Kidney (tissue), 14 donors: ENCODE measurements around the gene PPFIBP1. TPM values are rescaled to one million over a fixed set of nuclear protein-coding genes. Genes with fewer than 3 reads are reported as not detected.
A peak's percentile ranks its signal among the peaks of the same experiment; 100 is the strongest.

ENCODE experiments used
- DNase-seq, 5 donors: peaks; one replicate each; pipeline ENCODE4 v3.0.0-alpha.2; 2013 to 2020
- FAIRE-seq: peaks from 2 replicates; lab custom pipeline; 2012; peaks lifted over from hg19 to GRCh38; lab: Jason Lieb, UNC
- H3K27ac ChIP-seq, 2 donors: one replicate each; pipeline ENCODE4 v1.7.0; 2013; ENCODE audit warnings: low read depth in 2 of 2, low read length in 2 of 2, inconsistent platforms in 1 of 2
- H3K27me3 ChIP-seq: one replicate; pipeline ENCODE4 v1.7.1; 2013; ENCODE audit warnings: low read length, inconsistent platforms; ENCODE audit not compliant: control insufficient read depth, insufficient read depth
- H3K36me3 ChIP-seq, 3 donors: one replicate each; pipeline versions ENCODE4 v1.7.0 to v1.7.1; 2013; ENCODE audit warnings: low read length in 3 of 3, control low read depth in 1 of 3, inconsistent platforms in 1 of 3; ENCODE audit not compliant: insufficient read depth in 3 of 3, control insufficient read depth in 2 of 3
- H3K4me1 ChIP-seq, 3 donors: one replicate each; pipeline versions ENCODE4 v1.7.0 to v1.7.1; 2013; ENCODE audit warnings: low read length in 3 of 3, inconsistent platforms in 1 of 3, low read depth in 1 of 3; ENCODE audit not compliant: control insufficient read depth in 2 of 3, insufficient read depth in 2 of 3
- H3K4me3 ChIP-seq, 3 donors: one replicate each; pipeline versions ENCODE4 v1.7.0 to v1.8.1; 2013; ENCODE audit warnings: low read length in 3 of 3, control low read depth in 1 of 3, inconsistent platforms in 1 of 3
- H3K9ac ChIP-seq, 3 donors: one replicate each; pipeline versions ENCODE4 v1.7.0 to v1.7.1; 2013; ENCODE audit warnings: low read length in 3 of 3, control low read depth in 1 of 3, inconsistent platforms in 1 of 3
- H3K9me3 ChIP-seq, 3 donors: one replicate each; pipeline versions ENCODE4 v1.7.0 to v1.7.1; 2013; ENCODE audit warnings: low read length in 3 of 3, control low read depth in 1 of 3, inconsistent platforms in 1 of 3; ENCODE audit not compliant: control insufficient read depth in 2 of 3, insufficient read depth in 1 of 3
- CTCF ChIP-seq: IDR thresholded peaks from 3 replicates; pipeline ENCODE4 v1.5.1; 2012; ENCODE audit warnings: mild to moderate bottlenecking, moderate library complexity, borderline replicate concordance; ENCODE audit not compliant: insufficient read depth; ENCODE audit errors: extremely low read depth
- intact Hi-C: fragments of 100-400 bp; cut with DNase I; formaldehyde crosslinking; loops from one replicate; pipeline ENCODE4 v1.11.1; 2022
- polyA plus RNA-seq: library from polyadenylated mRNA; stranded (reverse); fragments of 350-450 nt; fragmentation: Illumina TruSeq; extraction: RNeasy Lipid Tissue Mini Kit (QIAGEN cat#74804); gene quantifications from one replicate; pipeline ENCODE4 v1.2.3, GENCODE V29; 2014; ENCODE audit warnings: low read depth, low replicate concordance; ENCODE audit not compliant: insufficient read depth
- total RNA-seq: library from RNA; stranded (reverse); fragmentation: NEBNext Ultra II Directional; extraction: Animal tissue kit (Norgen Biotek cat#: 25700); gene quantifications from one replicate; pipeline ENCODE4 v1.2.1, GENCODE V29; 2021
- donor health status: control.
- donor health status: control.
- donor health status: control.
- donor health status: control.
- donor health status: control.
- donor health status: DM: yes; HTN: yes; CAD: no.
- donor health status: Normal renal cell carcinoma (clear cell type).

Gene PPFIBP1
- total and polyA plus RNA-seq, 2 donors from 2014 or later, result 12.7 to 175 TPM

GRCh38 chr12:27618836-27619235 is 94.8 kb downstream of the PPFIBP1 start:
- H3K4me1 ChIP-seq, result peaks cover 0 to 9% (median 7%) of the 10 kb centered on the region in 3 donors
- DNase-seq (no peak), FAIRE-seq (no peak)
- H3K27ac ChIP-seq, result peak overlapping the region in 1 of 2 donors; percentile 26
- intact Hi-C loops, result no loop called here
- no peak overlapping the region for H3K9ac ChIP-seq
- H3K9me3 ChIP-seq, result no peaks in the 10 kb centered on the region
- no peaks in the 10 kb centered on the region for H3K36me3 ChIP-seq
- no peak for TF ChIP-seq CTCF
- H3K27me3 ChIP-seq, result no peaks in the 10 kb centered on the region
- H3K4me3 ChIP-seq, result no peak overlapping the region

DNA sequence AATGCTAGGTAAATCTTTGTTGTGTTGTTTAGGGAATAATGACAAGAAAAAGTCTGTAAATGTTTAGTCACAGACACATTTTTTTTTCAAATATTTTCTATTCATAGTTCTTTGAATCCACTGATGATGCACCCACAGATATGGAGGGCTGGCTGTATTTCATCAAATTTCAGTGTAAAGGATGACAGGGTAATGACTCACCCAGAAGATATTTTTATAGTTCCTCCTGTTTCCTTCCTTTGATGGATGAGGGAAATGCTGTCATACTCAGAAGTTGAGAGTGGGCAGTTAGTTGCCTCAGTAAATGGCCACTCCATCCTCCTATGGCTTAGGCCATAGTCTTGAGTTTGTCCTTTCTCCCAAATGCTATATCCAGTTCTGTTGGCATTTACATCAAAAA is 95.3 kb downstream of the PPFIBP1 start:
- Histone ChIP-seq H3K9me3 (no peaks in the 10 kb centered on the region), H3K27me3 (no peaks in the 10 kb centered on the region), H3K4me3 (no peak overlapping the region), H3K36me3 (no peaks in the 10 kb centered on the region), H3K27ac (peak overlapping the region in 1 of 2 donors; percentile 26), H3K9ac (no peak overlapping the region), H3K4me1 (peaks cover 0 to 11% (median 10%) of the 10 kb centered on the region in 3 donors)
- DNase-seq (no peak), FAIRE-seq (no peak)
- intact Hi-C loops, result no loop called here
- TF ChIP-seq CTCF, result no peak

GRCh38 chr12:27620121-27620520 is 96.1 kb downstream of the PPFIBP1 start:
- Histone ChIP-seq H3K27ac (no peak overlapping the region), H3K4me3 (no peak overlapping the region), H3K36me3 (no peaks in the 10 kb centered on the region), H3K27me3 (no peaks in the 10 kb centered on the region), H3K9me3 (no peaks in the 10 kb centered on the region), H3K9ac (no peak overlapping the region), H3K4me1 (peaks cover 0 to 11% (median 10%) of the 10 kb centered on the region in 3 donors)
- no peak for DNase-seq
- TF ChIP-seq CTCF, result no peak
- intact Hi-C loops, result no loop called here
- FAIRE-seq, result no peak
